ENCODE data around the gene PCLO. TPM values are rescaled to one million over a fixed set of nuclear protein-coding genes. Genes with fewer than 3 reads are reported as not detected.

The PCLO gene
- total RNA-seq, 1 experiment from 2014 or later = 3.1 TPM

DNA sequence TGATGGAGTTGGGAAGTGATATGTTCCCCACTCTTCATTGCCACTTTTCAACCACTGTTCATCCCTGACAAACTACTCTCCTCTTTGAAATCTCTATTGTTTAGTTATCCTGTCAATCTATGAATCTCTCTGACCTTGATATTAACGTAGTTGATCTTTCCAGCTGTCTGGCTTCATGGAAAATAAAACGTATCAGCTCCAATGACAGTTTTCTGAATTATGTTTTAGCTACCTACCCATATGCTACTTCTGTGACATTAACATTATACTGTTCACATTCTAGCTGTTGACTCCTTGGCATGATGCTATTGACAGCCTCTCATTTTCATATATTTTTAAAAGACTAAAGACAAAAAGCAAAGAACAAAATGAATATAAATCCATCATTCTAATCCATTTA, 53.3 kb downstream of the PCLO start:
- Histone ChIP-seq H3K18ac (ENCODE audit: insufficient read length, low read depth, low read length) (no peak overlapping the region), H2BK15ac (ENCODE audit: low read depth, low read length) (no peak overlapping the region), H3K4ac (ENCODE audit: low read depth, low read length) (no peak overlapping the region), H3K4me1 (ENCODE audit: insufficient read depth, low read length) (no peaks in the 10 kb centered on the region), H3K79me1 (ENCODE audit: insufficient read depth, low read depth, low read length, poor library complexity, severe bottlenecking) (no peaks in the 10 kb centered on the region), H3K79me2 (ENCODE audit: insufficient read depth, low read length) (no peaks in the 10 kb centered on the region), H4K8ac (replicated peaks; ENCODE audit: insufficient read length, low read depth, low read length) (no peak overlapping the region), H2AK5ac (ENCODE audit: insufficient read length, low read length) (no peak overlapping the region), H4K91ac (ENCODE audit: insufficient read length, low read depth, low read length) (no peak overlapping the region), H2AFZ (ENCODE audit: low read length) (no peak overlapping the region), H2BK5ac (ENCODE audit: insufficient read length, low read length) (no peak overlapping the region), H3K27ac (ENCODE audit: insufficient read length, low read depth, low read length) (no peak overlapping the region), H2BK120ac (ENCODE audit: low read depth, low read length, poor library complexity, severe bottlenecking) (no peak overlapping the region), H3K27me3 (ENCODE audit: insufficient read depth, low read length) (no peaks in the 10 kb centered on the region), H3K9ac (ENCODE audit: extremely low read depth, insufficient read length, low read length) (no peak overlapping the region), H3K14ac (ENCODE audit: insufficient read depth, low read length) (no peak overlapping the region), H3K9me3 (ENCODE audit: control insufficient read depth, low read depth, low read length) (no peaks in the 10 kb centered on the region), H4K5ac (ENCODE audit: insufficient read length, low read depth, low read length) (no peak overlapping the region), H2BK12ac (ENCODE audit: insufficient read length, low read depth, low read length) (no peak overlapping the region), H3T11ph (ENCODE audit: low read length) (no peak overlapping the region), H3K23me2 (ENCODE audit: insufficient read length, low read depth, low read length, poor library complexity, severe bottlenecking) (no peaks in the 10 kb centered on the region), H4K20me1 (ENCODE audit: control insufficient read depth, insufficient read depth, insufficient read length) (no peaks in the 10 kb centered on the region), H3K56ac (ENCODE audit: insufficient read length, low read depth, low read length) (no peak overlapping the region), H3K23ac (ENCODE audit: insufficient read length, low read depth, low read length) (no peak overlapping the region), H2BK20ac (ENCODE audit: low read depth, low read length, poor library complexity, severe bottlenecking) (no peak overlapping the region), H3K4me2 (ENCODE audit: insufficient read depth, insufficient read length, low read length) (no peak overlapping the region)
- Mint-ChIP-seq H3K27me3 (ENCODE audit: low read depth) (no peaks in the 10 kb centered on the region), H3K27ac (no peak overlapping the region), H3K9me3 (no peaks in the 10 kb centered on the region), H3K36me3 (ENCODE audit: insufficient read depth in 1 of 3, low read depth in 3 of 3) (no peaks in the 10 kb centered on the region), H3K4me1 (peaks cover 12 to 13% of the 10 kb centered on the region in 2 experiments), H3K4me3 (no peak overlapping the region)
- TF ChIP-seq, protein P1, sequence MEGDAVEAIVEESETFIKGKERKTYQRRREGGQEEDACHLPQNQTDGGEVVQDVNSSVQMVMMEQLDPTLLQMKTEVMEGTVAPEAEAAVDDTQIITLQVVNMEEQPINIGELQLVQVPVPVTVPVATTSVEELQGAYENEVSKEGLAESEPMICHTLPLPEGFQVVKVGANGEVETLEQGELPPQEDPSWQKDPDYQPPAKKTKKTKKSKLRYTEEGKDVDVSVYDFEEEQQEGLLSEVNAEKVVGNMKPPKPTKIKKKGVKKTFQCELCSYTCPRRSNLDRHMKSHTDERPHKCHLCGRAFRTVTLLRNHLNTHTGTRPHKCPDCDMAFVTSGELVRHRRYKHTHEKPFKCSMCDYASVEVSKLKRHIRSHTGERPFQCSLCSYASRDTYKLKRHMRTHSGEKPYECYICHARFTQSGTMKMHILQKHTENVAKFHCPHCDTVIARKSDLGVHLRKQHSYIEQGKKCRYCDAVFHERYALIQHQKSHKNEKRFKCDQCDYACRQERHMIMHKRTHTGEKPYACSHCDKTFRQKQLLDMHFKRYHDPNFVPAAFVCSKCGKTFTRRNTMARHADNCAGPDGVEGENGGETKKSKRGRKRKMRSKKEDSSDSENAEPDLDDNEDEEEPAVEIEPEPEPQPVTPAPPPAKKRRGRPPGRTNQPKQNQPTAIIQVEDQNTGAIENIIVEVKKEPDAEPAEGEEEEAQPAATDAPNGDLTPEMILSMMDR (conservative IDR thresholded peaks at IDR 0.05) = no peak
- no CpG with 5 or more reads among the region's 2 CpGs for WGBS (ENCODE audit: extremely low coverage, insufficient read length, low lambda C conversion rate)
- DNase-seq = no peak
